Spleen (tissue), 7 donors: Measurements from ENCODE around the gene TRUB1.

Experiments used
- POLR2AphosphoS5 ChIP-seq, 3 donors: sonication (generic); formaldehyde crosslinking; IDR thresholded peaks; one replicate each; pipeline ENCODE4 v1.5.1; 2017; ENCODE audit warnings: antibody characterized with exemption in 3 of 3
- TF ChIP-seq, protein P1 (sequence below), 11 experiments: fragments of 200-600 bp in 7 of 11; fragments of 450-650 bp in 4 of 11; sonication (generic) in 4 of 11; IDR thresholded peaks in 8 of 11; conservative IDR thresholded peaks in 3 of 11; 1 replicate in 7 of 11; 2 replicates in 4 of 11; pipeline versions ENCODE4 v1.4.0 to v1.8.0; 2016 to 2021; ENCODE audit warnings: antibody characterized with exemption in 11 of 11, inconsistent platforms in 4 of 11, mild to moderate bottlenecking in 1 of 11
- donor health status: DM: no; HTN: no; CAD: no; lungs with moderate emphysema.
- donor health status: DM: no; HTN: no; CAD: no.
- donor health status: DM: no; HTN: no; CAD: no.

DNA sequence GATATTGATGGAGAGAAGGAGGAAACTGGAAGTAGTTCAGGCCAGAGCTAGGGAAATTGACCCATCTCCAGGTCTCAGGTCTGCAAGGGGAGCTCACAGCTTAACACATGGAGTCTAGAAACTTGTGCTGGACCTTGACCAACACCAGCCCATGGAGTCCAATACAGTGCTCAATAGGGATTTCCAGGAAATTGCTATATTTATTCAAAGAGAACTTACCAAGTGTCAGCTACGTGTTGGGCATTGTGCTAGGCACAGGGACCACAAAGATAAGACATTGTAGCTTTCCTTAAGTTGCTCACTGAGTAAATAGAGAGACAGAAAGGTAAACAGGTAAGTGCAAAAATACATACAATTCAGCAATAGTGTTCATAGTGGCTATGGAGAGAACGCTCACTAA, 82.5 kb downstream of the TRUB1 start:
- TF ChIP-seq, protein P1, sequence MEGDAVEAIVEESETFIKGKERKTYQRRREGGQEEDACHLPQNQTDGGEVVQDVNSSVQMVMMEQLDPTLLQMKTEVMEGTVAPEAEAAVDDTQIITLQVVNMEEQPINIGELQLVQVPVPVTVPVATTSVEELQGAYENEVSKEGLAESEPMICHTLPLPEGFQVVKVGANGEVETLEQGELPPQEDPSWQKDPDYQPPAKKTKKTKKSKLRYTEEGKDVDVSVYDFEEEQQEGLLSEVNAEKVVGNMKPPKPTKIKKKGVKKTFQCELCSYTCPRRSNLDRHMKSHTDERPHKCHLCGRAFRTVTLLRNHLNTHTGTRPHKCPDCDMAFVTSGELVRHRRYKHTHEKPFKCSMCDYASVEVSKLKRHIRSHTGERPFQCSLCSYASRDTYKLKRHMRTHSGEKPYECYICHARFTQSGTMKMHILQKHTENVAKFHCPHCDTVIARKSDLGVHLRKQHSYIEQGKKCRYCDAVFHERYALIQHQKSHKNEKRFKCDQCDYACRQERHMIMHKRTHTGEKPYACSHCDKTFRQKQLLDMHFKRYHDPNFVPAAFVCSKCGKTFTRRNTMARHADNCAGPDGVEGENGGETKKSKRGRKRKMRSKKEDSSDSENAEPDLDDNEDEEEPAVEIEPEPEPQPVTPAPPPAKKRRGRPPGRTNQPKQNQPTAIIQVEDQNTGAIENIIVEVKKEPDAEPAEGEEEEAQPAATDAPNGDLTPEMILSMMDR (IDR thresholded peaks at IDR 0.05 in 8 of 11, conservative IDR thresholded peaks at IDR 0.05 in 3 of 11), result no peak
- TF ChIP-seq POLR2AphosphoS5 (IDR thresholded peaks at IDR 0.05), result no peak
